MM.1S (cell line): ENCODE results near the gene STARD10.

Experiments
- DNase-seq: peaks from one replicate; pipeline ENCODE4 v3.0.0-alpha.2; 2015
- H2AFZ ChIP-seq: fragments of 300-600 bp; sonication (generic); 2 replicates; pipeline ENCODE4 v1.6.0; 2016; ENCODE audit warnings: antibody characterized with exemption, low read length
- H3F3A ChIP-seq: fragments of 300-600 bp; sonication (generic); 2 replicates; pipeline ENCODE4 v1.6.1; 2016; ENCODE audit warnings: mild to moderate bottlenecking, antibody characterized with exemption, low read length, moderate library complexity, mixed read lengths; ENCODE audit not compliant: insufficient read depth
- H3K27ac ChIP-seq: fragments of 300-600 bp; sonication (generic); 2 replicates; pipeline ENCODE4 v1.5.1; 2016; ENCODE audit warnings: mild to moderate bottlenecking, low read length
- H3K27me3 ChIP-seq: fragments of 300-600 bp; sonication (generic); replicated peaks from 2 replicates; pipeline ENCODE4 v1.6.0; 2016; ENCODE audit warnings: low read length; ENCODE audit not compliant: insufficient read depth
- H3K36me3 ChIP-seq: fragments of 300-600 bp; sonication (generic); replicated peaks from 2 replicates; pipeline ENCODE4 v1.6.1; 2016; ENCODE audit warnings: mild to moderate bottlenecking, low read length, mixed read lengths; ENCODE audit not compliant: insufficient read depth
- H3K4me1 ChIP-seq: fragments of 300-600 bp; sonication (generic); 2 replicates; pipeline ENCODE4 v1.6.1; 2016; ENCODE audit warnings: low read length, mixed read lengths
- H3K4me2 ChIP-seq: fragments of 300-600 bp; sonication (generic); 2 replicates; pipeline ENCODE4 v1.6.0; 2016; ENCODE audit warnings: low read depth, low read length
- H3K4me3 ChIP-seq: fragments of 300-600 bp; sonication (generic); 2 replicates; pipeline ENCODE4 v1.5.1; 2016; ENCODE audit warnings: low read length, mixed read lengths
- H3K79me2 ChIP-seq: fragments of 300-600 bp; sonication (generic); 2 replicates; pipeline ENCODE4 v1.6.1; 2016; ENCODE audit warnings: mixed run types, low read length, mixed read lengths
- H3K9ac ChIP-seq: fragments of 300-600 bp; sonication (generic); 2 replicates; pipeline ENCODE4 v1.6.1; 2016; ENCODE audit warnings: low read length, mixed read lengths
- H3K9me2 ChIP-seq: fragments of 300-600 bp; sonication (generic); replicated peaks from 2 replicates; pipeline ENCODE4 v1.6.1; 2016; ENCODE audit warnings: mild to moderate bottlenecking, low read length, mixed read lengths; ENCODE audit not compliant: insufficient read depth
- H3K9me3 ChIP-seq: fragments of 300-600 bp; sonication (generic); replicated peaks from 2 replicates; pipeline ENCODE4 v1.6.1; 2016; ENCODE audit warnings: mild to moderate bottlenecking, low read length, mixed read lengths; ENCODE audit not compliant: insufficient read depth
- H4K20me1 ChIP-seq: fragments of 300-600 bp; sonication (generic); 2 replicates; pipeline ENCODE4 v1.6.1; 2016; ENCODE audit warnings: mild to moderate bottlenecking, low read length, moderate library complexity, mixed read lengths; ENCODE audit not compliant: insufficient read depth
- CTCF ChIP-seq: fragments of 300-600 bp; sonication (generic); IDR thresholded peaks from 2 replicates; pipeline ENCODE4 v1.5.1; 2016; ENCODE audit warnings: antibody characterized with exemption, low read length, mixed read lengths
- EZH2 ChIP-seq: fragments of 300-600 bp; sonication (generic); optimal IDR thresholded peaks from 2 replicates; pipeline ENCODE3; 2017; ENCODE audit warnings: low read depth, mild to moderate bottlenecking, antibody characterized with exemption, low read length, mixed read lengths
- EZH2phosphoT487 ChIP-seq: fragments of 300-600 bp; sonication (generic); IDR thresholded peaks from 2 replicates; pipeline ENCODE4 v1.6.1; 2018; ENCODE audit warnings: antibody characterized with exemption, low read length

Gene STARD10

GRCh38 chr11:72710278-72710677 is 83.6 kb downstream of the STARD10 start:
- Histone ChIP-seq H3K36me3 (peaks cover 5% of the 10 kb centered on the region; the same call in 1 of the 2 replicates), H3F3A (no peaks in the 10 kb centered on the region), H3K4me2 (no peak overlapping the region), H3K9me3 (no peaks in the 10 kb centered on the region), H4K20me1 (no peaks in the 10 kb centered on the region), H3K79me2 (peaks cover 39% of the 10 kb centered on the region), H3K27ac (no peak overlapping the region), H3K4me1 (0 out of 2 replicates have a peak, but pooled peaks cover 3% of the 10 kb centered on the region), H3K9ac (no peak overlapping the region), H2AFZ (no peak overlapping the region), H3K9me2 (no peaks in the 10 kb centered on the region), H3K27me3 (no peaks in the 10 kb centered on the region), H3K4me3 (no peak overlapping the region)
- DNase-seq, result no peak
- TF ChIP-seq CTCF (no peak), EZH2 (no peak), EZH2phosphoT487 (no peak)

- no peak for TF ChIP-seq EZH2
- TF ChIP-seq CTCF, result no peak
- TF ChIP-seq EZH2phosphoT487, result no peak
- Histone ChIP-seq H3K9ac (no peak overlapping the region), H3K36me3 (peaks cover 5% of the 10 kb centered on the region; the same call in 1 of the 2 replicates), H3K4me2 (no peak overlapping the region), H3K9me2 (no peaks in the 10 kb centered on the region), H4K20me1 (no peaks in the 10 kb centered on the region), H3F3A (no peaks in the 10 kb centered on the region), H3K4me1 (no peaks in the 10 kb centered on the region), H3K9me3 (no peaks in the 10 kb centered on the region), H3K79me2 (peaks cover 33% of the 10 kb centered on the region), H2AFZ (no peak overlapping the region), H3K27ac (no peak overlapping the region), H3K27me3 (no peaks in the 10 kb centered on the region), H3K4me3 (no peak overlapping the region)
- no peak for DNase-seq
These were observed 84.2 kb downstream of the STARD10 start for GRCh38 chr11:72709478-72710238.

DNA sequence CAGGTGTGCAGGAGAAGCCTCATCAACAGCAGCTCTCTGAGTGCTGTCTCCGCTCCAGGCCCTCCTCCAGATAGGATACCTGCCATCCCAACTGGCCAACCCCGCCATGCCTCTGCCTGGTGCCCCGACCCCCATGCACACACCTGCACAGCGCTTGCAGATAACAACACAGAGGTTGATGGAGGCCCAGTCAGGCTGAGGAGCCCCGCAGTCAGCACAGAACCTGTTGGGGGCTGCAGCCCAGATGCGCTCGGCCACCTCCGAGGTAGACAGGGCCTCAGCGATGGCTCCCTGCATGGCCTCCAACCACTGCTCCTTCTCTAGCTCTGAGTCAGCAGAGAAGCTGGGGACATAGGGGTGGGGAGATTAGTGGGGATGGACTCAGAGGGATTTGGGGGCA is 86.8 kb downstream of the STARD10 start:
- Histone ChIP-seq H3F3A (no peaks in the 10 kb centered on the region), H2AFZ (no peak overlapping the region), H3K4me1 (no peaks in the 10 kb centered on the region), H3K9me2 (no peaks in the 10 kb centered on the region), H3K27me3 (no peaks in the 10 kb centered on the region), H3K79me2 (peaks cover 10% of the 10 kb centered on the region), H3K36me3 (no peaks in the 10 kb centered on the region; the same call in 1 of the 2 replicates), H3K4me3 (no peak overlapping the region), H3K9me3 (no peaks in the 10 kb centered on the region), H4K20me1 (no peaks in the 10 kb centered on the region), H3K9ac (no peak overlapping the region), H3K4me2 (no peak overlapping the region), H3K27ac (no peak overlapping the region)
- no peak for TF ChIP-seq EZH2phosphoT487
- no peak for TF ChIP-seq CTCF
- no peak for TF ChIP-seq EZH2
- no peak for DNase-seq
